NCI-H82 (cell line): Measurements from ENCODE around the gene COL16A1.

Source experiments
- DNase-seq: peaks from one replicate; lab custom pipeline; 2025; lab: John Stamatoyannopoulos, UW

Gene COL16A1

GRCh38 chr1:31706384-31707058, 2.7 kb upstream of the COL16A1 start:
- DNase-seq, result peak; percentile 19

DNA sequence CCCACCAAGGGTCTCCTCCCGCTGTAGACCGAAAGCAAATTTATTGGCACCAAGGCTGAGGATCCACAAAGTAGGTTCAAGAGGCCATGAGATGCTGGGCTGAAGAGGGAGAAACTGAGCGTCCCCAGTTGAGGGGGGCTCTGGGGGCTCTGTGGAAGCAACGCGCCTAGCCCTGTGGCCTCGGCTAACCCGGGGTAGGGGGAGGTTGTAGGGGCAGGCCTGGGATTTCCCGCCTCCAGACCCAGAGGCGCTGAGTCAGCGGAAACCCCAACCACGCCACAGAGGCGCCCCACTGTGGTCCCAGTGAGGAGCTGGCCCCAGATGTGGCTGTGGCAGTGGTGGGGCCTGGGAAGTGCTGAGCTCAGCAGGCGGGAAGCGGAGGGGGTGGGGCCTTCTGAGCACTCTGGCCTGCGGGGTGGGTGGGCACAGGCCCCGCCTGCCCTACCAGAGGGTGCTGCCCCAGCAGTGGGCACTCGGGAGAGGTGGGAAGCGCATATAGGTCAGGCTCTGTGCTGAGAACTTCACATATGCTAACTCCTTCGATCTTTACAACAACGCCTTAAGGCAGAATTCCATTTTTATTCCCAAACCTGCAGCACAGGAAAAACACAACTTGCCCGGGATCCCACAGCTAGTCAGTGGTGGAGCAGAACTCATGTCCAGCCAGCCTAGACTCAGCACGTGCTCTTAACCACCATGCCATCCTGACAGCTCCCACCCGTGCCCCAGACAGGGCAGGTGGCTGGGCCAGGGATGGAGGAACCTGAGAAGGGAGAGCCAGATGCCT, 1.5 kb upstream of the COL16A1 start:
- DNase-seq, result peak; percentile 42

- no peak for DNase-seq
Observed at GRCh38 chr1:31704271-31705079, 658 bp upstream of the COL16A1 start.

DNA sequence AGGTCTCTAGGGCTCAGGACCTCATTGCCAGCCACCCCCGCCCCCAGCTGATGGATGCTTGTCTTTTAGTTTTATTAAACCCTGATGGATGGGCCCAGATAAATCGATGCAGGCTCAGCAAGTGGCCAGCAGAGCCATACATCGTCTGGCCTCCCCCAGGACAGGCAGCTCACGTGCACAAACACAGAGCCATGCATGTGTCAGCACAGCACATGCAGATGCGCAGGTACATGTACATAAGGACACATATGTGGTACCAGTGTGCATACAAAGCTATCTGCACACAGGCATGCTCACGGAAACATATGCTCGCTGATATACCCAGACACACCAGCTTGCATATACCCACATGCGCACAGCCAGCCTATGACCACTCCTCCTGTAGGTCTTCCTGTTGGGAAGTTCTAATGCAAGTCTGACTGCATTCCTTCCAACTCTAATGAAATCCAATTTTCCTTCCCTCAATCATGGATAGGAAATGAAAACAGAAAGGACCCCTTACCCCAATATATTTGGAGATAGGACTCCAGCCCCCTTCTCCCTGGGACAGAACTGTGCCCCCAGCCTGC, 897 bp downstream of the COL16A1 start:
- no peak for DNase-seq

DNA sequence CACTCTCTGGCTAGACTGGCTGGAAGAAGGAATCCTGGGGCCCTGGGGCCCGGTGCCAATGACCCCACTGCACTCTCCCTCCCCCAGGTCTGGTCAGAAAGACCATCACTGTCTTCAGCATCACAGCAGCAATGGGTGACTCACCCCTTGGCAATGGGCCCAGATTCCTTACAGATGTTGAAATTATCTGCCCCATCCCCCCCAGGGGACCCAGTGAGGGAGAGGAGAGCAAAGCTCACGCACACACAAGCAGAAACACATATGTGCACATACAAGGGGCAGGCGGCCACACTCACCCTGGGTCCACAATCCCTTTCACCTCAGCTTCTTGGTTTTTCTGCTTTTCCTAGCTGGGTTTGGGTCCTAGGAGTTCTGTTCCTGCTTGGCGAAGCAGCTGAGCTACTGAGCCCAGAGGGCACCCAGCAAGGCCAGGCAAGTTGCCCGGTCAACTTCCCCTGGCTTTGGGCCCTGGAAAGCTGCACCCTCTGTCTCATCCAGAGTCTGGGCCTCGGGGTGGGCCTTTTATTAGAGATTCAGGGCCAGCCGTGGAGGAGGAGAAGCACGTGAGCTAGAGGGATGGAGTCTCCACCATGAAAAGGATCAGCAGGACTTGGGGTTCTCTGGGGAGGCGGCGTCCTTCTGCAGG, 2.6 kb downstream of the COL16A1 start:
- peak; percentile 75 for DNase-seq

- DNase-seq, result peak; percentile 61
Observed at GRCh38 chr1:31700468-31701090, 3.2 kb downstream of the COL16A1 start.

- no peak for DNase-seq
Observed at GRCh38 chr1:31699341-31699891, 4.4 kb downstream of the COL16A1 start.

GRCh38 chr1:31697369-31697984, 6.3 kb downstream of the COL16A1 start:
- no peak for DNase-seq

- no peak for DNase-seq
Observed at GRCh38 chr1:31696242-31696641, 7.6 kb downstream of the COL16A1 start.

- no peak for DNase-seq
Observed at GRCh38 chr1:31695327-31695726, 8.5 kb downstream of the COL16A1 start.

DNA sequence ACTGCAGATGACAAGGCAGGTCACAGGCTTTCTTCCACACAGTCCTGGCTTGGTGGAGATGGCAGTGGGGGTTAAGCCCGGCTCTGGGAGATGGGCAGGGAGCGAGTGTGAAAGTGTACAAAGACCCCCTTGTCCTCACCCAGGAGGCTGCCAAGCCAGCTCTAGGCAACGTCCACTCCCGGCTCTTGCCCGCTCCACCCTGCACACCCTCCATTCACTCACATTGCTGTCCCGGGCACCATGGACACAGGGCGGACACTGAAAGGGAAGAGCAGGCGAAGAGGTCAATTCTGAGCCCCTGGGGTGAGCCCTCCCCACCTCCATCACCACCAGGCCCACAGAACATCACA, 8.9 kb downstream of the COL16A1 start:
- no peak for DNase-seq

DNA sequence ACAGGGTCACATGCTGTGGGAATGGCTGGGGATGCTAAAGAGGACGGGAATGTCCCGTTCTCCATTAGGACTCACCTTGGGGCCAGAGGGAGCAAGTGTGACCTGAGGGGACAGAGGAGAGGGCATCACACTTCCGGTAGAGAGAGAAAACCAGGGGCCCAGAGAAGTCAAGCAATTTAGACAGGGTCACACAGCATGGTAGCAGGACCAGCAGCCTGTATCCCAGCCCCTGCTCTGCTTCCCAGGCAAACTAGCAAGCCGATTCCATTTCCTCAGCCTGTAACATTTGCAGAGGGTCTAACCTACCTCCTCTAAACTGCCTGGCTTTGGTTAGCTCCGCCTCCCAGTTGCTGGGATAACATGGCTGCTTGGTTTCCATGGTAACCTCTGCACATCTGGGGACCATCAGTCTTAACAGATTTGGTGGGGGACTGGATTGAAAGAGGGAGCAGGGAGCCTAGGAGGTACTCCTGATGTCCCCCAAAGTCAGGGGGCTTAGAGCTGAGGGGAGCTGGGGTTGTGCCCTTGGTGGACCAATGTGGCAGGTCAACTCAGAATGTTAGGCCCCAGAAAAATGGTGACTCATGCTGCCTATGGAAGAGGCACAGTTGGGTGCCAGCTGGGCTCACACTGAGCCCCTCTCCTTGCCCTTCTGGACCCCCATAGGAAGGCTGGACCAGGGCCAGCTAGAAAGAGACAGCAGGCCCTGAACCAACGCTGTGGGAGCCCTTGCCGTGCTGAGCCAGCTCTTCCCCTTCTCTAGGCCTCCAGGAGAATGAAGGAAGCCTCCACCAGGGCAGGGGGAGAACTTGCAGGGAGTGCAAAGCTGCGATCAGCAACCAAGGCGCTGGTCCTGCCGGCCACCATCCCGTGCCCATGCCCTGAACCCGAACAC, 9.5 kb downstream of the COL16A1 start:
- peak; percentile 22 for DNase-seq

GRCh38 chr1:31693231-31693630, 10.6 kb downstream of the COL16A1 start:
- DNase-seq, result peak; percentile 65

GRCh38 chr1:31691951-31692350, 11.9 kb downstream of the COL16A1 start:
- DNase-seq, result peak; percentile 31

DNA sequence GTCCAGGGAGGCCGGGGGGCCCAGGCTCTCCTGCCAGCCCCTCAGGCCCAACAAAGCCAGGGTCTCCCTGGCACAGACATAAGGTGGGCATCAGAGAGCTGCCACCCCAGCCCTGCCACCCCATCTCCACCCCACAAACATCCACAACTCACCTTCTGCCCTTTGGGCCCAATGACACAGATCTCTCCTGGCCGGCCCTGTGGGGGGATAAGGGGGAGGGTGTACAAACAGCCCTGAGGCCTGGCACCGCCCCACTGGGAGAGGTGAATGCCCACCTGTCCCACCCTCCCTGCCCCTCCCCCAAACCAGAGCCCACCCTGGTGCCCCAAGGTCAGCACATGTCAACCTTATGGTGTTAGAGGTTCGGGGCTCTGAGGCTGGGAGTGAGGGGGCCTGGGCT, 12.4 kb downstream of the COL16A1 start:
- no peak for DNase-seq

- no peak for DNase-seq
Observed at GRCh38 chr1:31690921-31691320, 12.9 kb downstream of the COL16A1 start.

DNA sequence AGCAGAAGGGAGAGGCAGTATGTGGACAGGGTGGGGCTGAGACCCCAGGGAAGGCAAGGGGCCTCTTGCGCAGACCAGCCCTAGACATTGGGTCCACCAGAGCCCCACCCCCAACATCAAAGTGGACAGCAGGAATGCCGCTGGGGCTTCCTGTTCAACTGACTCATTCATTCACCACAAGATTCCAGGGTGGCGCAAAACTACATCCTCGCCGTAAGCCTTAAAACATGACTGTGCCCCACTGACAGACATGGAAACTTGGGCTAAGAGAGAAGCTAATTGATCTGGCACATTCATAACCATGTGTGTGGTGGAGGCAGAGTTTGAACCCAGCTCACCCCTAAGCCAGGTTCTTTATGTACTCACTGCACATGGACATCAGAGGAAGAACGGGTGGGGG, 14.0 kb downstream of the COL16A1 start:
- no peak for DNase-seq

DNA sequence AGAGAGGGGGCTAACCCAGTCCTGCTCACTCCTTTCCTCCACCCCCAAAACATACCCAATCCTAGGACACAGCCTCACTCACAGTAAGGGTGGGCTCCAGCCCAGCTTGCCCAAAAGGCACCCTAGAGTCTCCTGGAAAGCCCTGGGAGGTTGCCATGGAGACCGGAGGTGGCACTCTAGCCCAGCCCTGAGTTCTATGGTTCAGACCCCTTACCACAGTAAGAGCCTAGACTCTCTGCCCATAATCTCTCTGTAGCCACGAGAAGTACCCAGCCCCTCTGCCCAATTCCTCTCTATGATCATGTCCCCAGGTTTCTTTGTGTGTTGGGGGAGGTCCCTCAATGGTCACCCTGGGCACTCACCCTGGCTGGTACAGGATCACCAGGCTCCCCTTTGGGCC, 14.4 kb downstream of the COL16A1 start:
- DNase-seq, result peak; percentile 20

- DNase-seq, result no peak
Observed at GRCh38 chr1:31688233-31688918, 15.4 kb downstream of the COL16A1 start.
